ENCODE results near the gene GBP7.

GBP7 gene

GRCh38 chr1:89174491-89174890 is 1.3 kb downstream of the GBP7 start:
- TF ChIP-seq, protein P1, sequence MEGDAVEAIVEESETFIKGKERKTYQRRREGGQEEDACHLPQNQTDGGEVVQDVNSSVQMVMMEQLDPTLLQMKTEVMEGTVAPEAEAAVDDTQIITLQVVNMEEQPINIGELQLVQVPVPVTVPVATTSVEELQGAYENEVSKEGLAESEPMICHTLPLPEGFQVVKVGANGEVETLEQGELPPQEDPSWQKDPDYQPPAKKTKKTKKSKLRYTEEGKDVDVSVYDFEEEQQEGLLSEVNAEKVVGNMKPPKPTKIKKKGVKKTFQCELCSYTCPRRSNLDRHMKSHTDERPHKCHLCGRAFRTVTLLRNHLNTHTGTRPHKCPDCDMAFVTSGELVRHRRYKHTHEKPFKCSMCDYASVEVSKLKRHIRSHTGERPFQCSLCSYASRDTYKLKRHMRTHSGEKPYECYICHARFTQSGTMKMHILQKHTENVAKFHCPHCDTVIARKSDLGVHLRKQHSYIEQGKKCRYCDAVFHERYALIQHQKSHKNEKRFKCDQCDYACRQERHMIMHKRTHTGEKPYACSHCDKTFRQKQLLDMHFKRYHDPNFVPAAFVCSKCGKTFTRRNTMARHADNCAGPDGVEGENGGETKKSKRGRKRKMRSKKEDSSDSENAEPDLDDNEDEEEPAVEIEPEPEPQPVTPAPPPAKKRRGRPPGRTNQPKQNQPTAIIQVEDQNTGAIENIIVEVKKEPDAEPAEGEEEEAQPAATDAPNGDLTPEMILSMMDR (IDR thresholded peaks at IDR 0.05), result no peak
- Mint-ChIP-seq H3K27ac (no peak overlapping the region), H3K27me3 (ENCODE audit: low read depth, poor library complexity) (peaks cover 3% of the 10 kb centered on the region), H3K4me1 (no peaks in the 10 kb centered on the region), H3K36me3 (ENCODE audit: low read depth) (no peaks in the 10 kb centered on the region), H3K4me3 (no peak overlapping the region), H3K9me3 (no peaks in the 10 kb centered on the region)
- no peak for DNase-seq

GRCh38 chr1:89172468-89173143 is 3.2 kb downstream of the GBP7 start:
- Mint-ChIP-seq H3K9me3 (no peaks in the 10 kb centered on the region), H3K27ac (no peak overlapping the region), H3K4me3 (no peak overlapping the region), H3K36me3 (ENCODE audit: low read depth) (no peaks in the 10 kb centered on the region), H3K4me1 (no peaks in the 10 kb centered on the region), H3K27me3 (ENCODE audit: low read depth, poor library complexity) (no peaks in the 10 kb centered on the region)
- TF ChIP-seq, protein P1 (IDR thresholded peaks at IDR 0.05), result no peak
- DNase-seq, result no peak

DNA sequence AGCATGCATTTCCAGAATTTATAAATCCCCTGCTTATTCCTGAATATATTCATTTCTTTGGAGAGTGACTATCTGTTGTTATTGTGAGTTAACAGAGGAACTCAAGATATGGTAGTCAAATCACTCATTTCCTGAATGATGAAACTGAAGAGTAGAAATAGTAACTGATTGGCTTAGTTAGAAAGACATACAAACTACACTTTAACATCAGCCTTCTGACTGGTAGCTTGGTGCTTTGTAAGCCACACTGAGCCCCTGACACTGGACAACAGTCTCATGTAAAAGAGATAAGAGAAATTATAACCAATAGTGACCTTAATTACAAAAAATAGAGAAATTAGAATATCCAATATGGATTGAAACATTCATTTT is 4.8 kb downstream of the GBP7 start:
- no peaks in the 10 kb centered on the region for H3K27me3 Mint-ChIP-seq (ENCODE audit: low read depth, poor library complexity)
- DNase-seq, result no peak
- no peaks in the 10 kb centered on the region for H3K4me1 Mint-ChIP-seq
- H3K36me3 Mint-ChIP-seq (ENCODE audit: low read depth), result no peaks in the 10 kb centered on the region
- TF ChIP-seq, protein P1 (IDR thresholded peaks at IDR 0.05), result no peak
- H3K4me3 Mint-ChIP-seq, result no peak overlapping the region
- no peaks in the 10 kb centered on the region for H3K9me3 Mint-ChIP-seq
- H3K27ac Mint-ChIP-seq, result no peak overlapping the region

DNA sequence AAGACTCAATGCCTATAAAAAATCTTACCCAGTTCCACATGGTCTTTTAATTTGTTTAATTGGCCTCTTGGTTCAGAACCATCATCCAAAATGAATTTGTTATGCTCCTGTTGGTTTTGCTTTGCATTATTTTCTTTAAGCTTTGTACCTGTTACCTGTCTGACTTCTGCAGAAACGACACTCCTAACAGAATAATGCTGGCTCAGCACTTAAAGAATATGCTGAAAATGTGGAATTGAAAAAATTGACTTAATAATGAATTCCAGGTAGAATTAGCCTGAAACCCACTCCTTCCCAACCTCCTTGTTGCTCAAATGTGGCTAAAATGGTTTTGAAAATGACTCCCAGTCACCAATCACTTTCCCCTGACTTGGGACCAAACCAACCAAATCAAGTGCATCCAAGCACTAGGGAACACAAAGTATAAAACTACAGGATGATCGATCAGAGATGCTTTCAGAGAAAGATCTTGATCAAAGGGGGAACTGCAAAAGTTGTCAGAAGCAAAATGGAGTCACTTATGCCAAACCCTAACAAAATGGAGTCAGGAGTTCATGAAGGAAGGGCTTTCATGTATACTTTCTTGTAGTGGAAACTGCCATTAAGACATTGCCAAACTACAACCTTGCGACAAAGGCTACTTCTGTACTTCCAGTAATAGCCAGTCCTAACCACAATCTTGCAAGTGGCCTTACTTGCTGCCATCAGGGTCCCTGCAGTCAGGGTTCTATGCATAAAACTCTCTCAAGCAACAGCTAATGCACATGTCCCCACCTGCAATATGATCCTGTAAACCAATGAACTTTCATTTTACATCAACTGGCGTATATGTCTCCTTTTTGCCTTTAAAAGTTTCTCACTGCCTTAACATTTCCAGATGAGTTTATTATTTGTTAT is 5.4 kb downstream of the GBP7 start:
- H3K36me3 Mint-ChIP-seq (ENCODE audit: low read depth), result no peaks in the 10 kb centered on the region
- TF ChIP-seq, protein P1 (IDR thresholded peaks at IDR 0.05), result no peak
- H3K9me3 Mint-ChIP-seq, result no peaks in the 10 kb centered on the region
- DNase-seq, result no peak
- no peaks in the 10 kb centered on the region for H3K27me3 Mint-ChIP-seq (ENCODE audit: low read depth, poor library complexity)
- no peaks in the 10 kb centered on the region for H3K4me1 Mint-ChIP-seq
- no peak overlapping the region for H3K27ac Mint-ChIP-seq
- no peak overlapping the region for H3K4me3 Mint-ChIP-seq

DNA sequence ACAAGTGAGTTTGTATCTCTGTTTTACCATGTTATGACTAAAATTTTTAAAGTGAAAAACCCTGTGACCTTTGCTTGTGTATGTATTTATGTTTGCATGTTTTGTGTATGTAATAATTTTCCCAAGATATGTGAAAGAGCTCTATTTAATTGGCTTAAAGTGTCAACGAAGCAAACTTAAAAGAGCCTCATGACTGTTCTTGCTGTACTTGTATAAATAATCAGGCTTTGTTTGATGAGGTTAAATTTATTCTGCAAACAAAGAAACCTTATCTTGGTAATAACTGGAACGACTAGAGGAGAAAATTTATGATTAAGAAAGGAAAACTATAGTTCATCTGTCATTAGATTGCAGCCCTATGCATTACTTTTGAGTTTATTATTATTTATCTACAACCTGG is 6.6 kb downstream of the GBP7 start:
- no peak for DNase-seq
- TF ChIP-seq, protein P1 (IDR thresholded peaks at IDR 0.05), result no peak
- Mint-ChIP-seq H3K27ac (no peak overlapping the region), H3K36me3 (ENCODE audit: low read depth) (no peaks in the 10 kb centered on the region), H3K27me3 (ENCODE audit: low read depth, poor library complexity) (peaks cover 3% of the 10 kb centered on the region), H3K4me1 (no peaks in the 10 kb centered on the region), H3K9me3 (no peaks in the 10 kb centered on the region), H3K4me3 (no peak overlapping the region)
